K562 (cell line): ENCODE results near the gene RAB1B. TPM values are rescaled to one million over a fixed set of nuclear protein-coding genes. Genes with fewer than 3 reads are reported as not detected.

Experiments used
- CREB1 ChIP-seq, 2 experiments: sonication (generic) in 1 of 2; formaldehyde crosslinking in 1 of 2; IDR thresholded peaks; 2 replicates each; pipeline versions ENCODE4 v1.6.1 to v1.8.0; 2012 to 2022; ENCODE audit warnings: inconsistent platforms in 1 of 2, mild to moderate bottlenecking in 1 of 2, missing genetic modification reagents in 1 of 2, moderate library complexity in 1 of 2
- EGR1 ChIP-seq: fragments of 450-650 bp; conservative IDR thresholded peaks from 2 replicates; pipeline ENCODE4 v1.6.1; 2017; ENCODE audit warnings: mild to moderate bottlenecking
- FOS ChIP-seq: IDR thresholded peaks from 3 replicates; pipeline ENCODE4 v1.6.1; 2011; ENCODE audit not compliant: insufficient read length; ENCODE audit errors: extremely low read depth
- GATA2 ChIP-seq: sonication (generic); formaldehyde crosslinking; IDR thresholded peaks from 2 replicates; pipeline ENCODE4 v1.4.0; 2020; ENCODE audit warnings: mild to moderate bottlenecking, missing genetic modification reagents
- L3MBTL2 ChIP-seq: fragments of 450-650 bp; IDR thresholded peaks from 2 replicates; pipeline ENCODE4 v1.6.1; 2016; ENCODE audit warnings: mild to moderate bottlenecking, moderate library complexity
- MLLT1 ChIP-seq, 2 experiments: fragments of 450-650 bp; IDR thresholded peaks; 2 replicates each; pipeline ENCODE4 v1.6.1; 2016
- PHB2 ChIP-seq: fragments of 450-650 bp; IDR thresholded peaks from 2 replicates; pipeline ENCODE4 v1.6.1; 2017; ENCODE audit warnings: low read depth
- PHF21A ChIP-seq: fragments of 450-650 bp; IDR thresholded peaks from 2 replicates; pipeline ENCODE4 v1.6.1; 2017; ENCODE audit warnings: low read depth, borderline replicate concordance
- POLR2A ChIP-seq: fragments of 450-650 bp; conservative IDR thresholded peaks from 2 replicates; pipeline ENCODE4 v1.6.1; 2016
- RBBP5 ChIP-seq: fragments of 200-600 bp; sonication (generic); IDR thresholded peaks from 2 replicates; pipeline ENCODE4 v1.6.1; 2012; ENCODE audit warnings: borderline replicate concordance, mild to moderate bottlenecking, low read length, control low read depth, inconsistent platforms; ENCODE audit not compliant: insufficient read depth, poor library complexity, severe bottlenecking
- RUNX1 ChIP-seq: sonication (generic); IDR thresholded peaks from 2 replicates; pipeline ENCODE4 v1.6.1; 2016; ENCODE audit warnings: antibody characterized with exemption, low read depth
- XRCC5 ChIP-seq: fragments of 200-400 bp; formaldehyde crosslinking; IDR thresholded peaks from 2 replicates; pipeline ENCODE4 v1.6.1; 2017; ENCODE audit warnings: low read depth, mild to moderate bottlenecking, low read length
- YY1 ChIP-seq, 3 experiments: IDR thresholded peaks; 2 replicates each; pipeline ENCODE4 v1.6.1; 2011; ENCODE audit warnings: low read length in 2 of 3, mild to moderate bottlenecking in 2 of 3, moderate library complexity in 2 of 3, borderline replicate concordance in 1 of 3, control low read depth in 1 of 3, low read depth in 1 of 3; ENCODE audit not compliant: insufficient read depth in 3 of 3, insufficient replicate concordance in 2 of 3, control insufficient read depth in 1 of 3, insufficient read length in 1 of 3; ENCODE audit errors: extremely low read depth in 1 of 3
- ZKSCAN1 ChIP-seq: fragments of 150-350 bp; IDR thresholded peaks from 2 replicates; pipeline ENCODE4 v1.6.1; 2016; ENCODE audit warnings: low read depth, low read length
- ZNF408 ChIP-seq: fragments of 250-450 bp; sonication (Bioruptor Pico); IDR thresholded peaks from 2 replicates; pipeline ENCODE4 v1.4.0; 2020; ENCODE audit warnings: low read depth, mild to moderate bottlenecking, moderate library complexity
- ZNF584 ChIP-seq: fragments of 200-800 bp; sonication (Bioruptor generic); IDR thresholded peaks from 2 replicates; pipeline ENCODE4 v1.6.1; 2016; ENCODE audit warnings: low read depth, mild to moderate bottlenecking, missing genetic modification characterization, missing compliant biosample characterization
- ZNF77 ChIP-seq: fragments of 250-450 bp; sonication (Bioruptor Pico); IDR thresholded peaks from 2 replicates; pipeline ENCODE4 v1.5.0; 2020
- polyA plus RNA-seq, 8 experiments: library from polyadenylated mRNA; depleted of rRNA in 4 of 8; stranded (reverse) in 5 of 8; unstranded in 3 of 8; fragments of >200 nt; fragmentation: Nextera tagmentation in 2 of 8; fragmentation: Illumina TruSeq in 1 of 8; extraction: Ambion mirVana in 2 of 8; extraction: Trizol in 1 of 8; gene quantifications; 2 replicates each; pipeline versions ENCODE4 v1.2.1 to v1.2.3, GENCODE V29; 2011 to 2014; ENCODE audit warnings: inconsistent platforms in 1 of 8, missing spikeins in 1 of 8
- total RNA-seq, 7 experiments: library from RNA; depleted of rRNA in 6 of 7; stranded (reverse); fragments of >200 nt in 6 of 7; fragmentation: Illumina TruSeq in 2 of 7; extraction: Trizol in 2 of 7; gene quantifications; 2 replicates each; pipeline versions ENCODE4 v1.2.1 to v1.2.3, GENCODE V29; 2011 to 2021; ENCODE audit warnings: low replicate concordance in 1 of 7
- TF ChIP-seq, protein P1 (sequence below), 2 experiments: fragments of 200-800 bp in 1 of 2; sonication (Bioruptor generic) in 1 of 2; sonication (generic) in 1 of 2; formaldehyde crosslinking in 1 of 2; IDR thresholded peaks in 1 of 2; conservative IDR thresholded peaks in 1 of 2; 2 replicates each; pipeline versions ENCODE4 v1.5.0 to v1.6.1; 2016 to 2020; ENCODE audit warnings: missing compliant biosample characterization in 1 of 2, missing genetic modification characterization in 1 of 2, missing genetic modification reagents in 1 of 2
- TF ChIP-seq, protein P2 (sequence below): fragments of 450-650 bp; IDR thresholded peaks from 2 replicates; pipeline ENCODE4 v1.6.1; 2016; ENCODE audit warnings: antibody characterized with exemption
- TF ChIP-seq, protein P3 (sequence below), 3 experiments: IDR thresholded peaks in 2 of 3; conservative IDR thresholded peaks in 1 of 3; 2 replicates each; pipeline ENCODE4 v1.5.1; 2011 to 2012; ENCODE audit warnings: low read length in 3 of 3, mild to moderate bottlenecking in 3 of 3, control low read depth in 2 of 3, improper control_type of control experiment in 1 of 3, inconsistent platforms in 1 of 3, low read depth in 1 of 3, mixed read lengths in 1 of 3, moderate library complexity in 1 of 3; ENCODE audit not compliant: insufficient read depth in 2 of 3

The RAB1B gene
- total and polyA plus RNA-seq, 9 of the 15 experiments (the other 6 are each of a cell fraction or from before 2014, with no cell fraction given) = 5.6 to 146 (median 98.6) TPM

DNA sequence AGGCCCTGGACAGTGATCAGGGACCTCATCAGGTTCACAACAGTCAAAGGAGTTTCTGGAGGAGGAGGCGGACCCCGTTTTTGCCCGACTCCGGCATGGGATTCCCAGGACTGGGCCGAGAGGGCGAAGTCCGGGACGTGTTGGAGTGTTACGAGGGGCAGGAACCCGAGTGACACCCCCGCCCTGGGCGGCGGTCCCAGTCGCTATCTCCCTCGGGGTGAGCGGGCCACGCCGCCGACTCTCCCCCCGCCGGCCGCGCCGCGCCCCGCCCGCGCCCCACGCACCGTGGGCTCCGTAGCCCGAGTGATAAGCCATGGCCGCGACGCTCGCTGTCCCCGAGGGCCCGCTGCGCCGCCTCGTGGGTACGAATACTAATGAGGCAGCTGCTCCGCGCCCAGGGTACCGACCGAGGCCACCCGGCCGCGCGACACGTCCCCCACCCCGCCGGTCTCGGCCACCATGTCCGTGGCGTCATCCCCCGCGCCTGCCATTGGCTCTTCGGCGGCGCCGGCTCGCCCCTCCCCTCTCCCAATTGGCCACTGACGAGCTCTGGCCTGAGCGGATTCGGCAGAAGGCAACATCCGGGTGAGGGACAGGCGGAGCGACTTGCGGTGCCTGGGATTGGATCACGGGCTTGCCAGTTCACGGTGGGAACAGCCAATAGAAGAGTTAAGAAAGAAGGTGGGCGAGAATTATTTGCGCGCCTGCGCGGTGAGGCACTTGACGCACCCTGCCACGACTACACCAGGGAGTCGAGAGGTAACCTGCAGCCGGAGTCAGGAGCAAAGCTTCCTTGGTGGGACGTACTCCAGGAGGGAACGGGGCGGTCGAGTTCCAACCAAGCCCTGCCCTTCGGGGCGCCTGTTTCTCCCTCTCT, 20.5 kb downstream of the RAB1B start, which contains the start of gene YIF1A (continued):
- peak; percentile 88 for TF ChIP-seq CREB1 (IDR thresholded peaks at IDR 0.05)
- peak; percentile 89 for TF ChIP-seq CREB1 (CRISPR knock-in tag; IDR thresholded peaks at IDR 0.05)
- peak in 1 of 2 experiments; percentile 53; a peak in 1 of 4 replicates for TF ChIP-seq MLLT1 (IDR thresholded peaks at IDR 0.05)
- no peak for TF ChIP-seq PHF21A
- peak; percentile 95 for TF ChIP-seq FOS
- TF ChIP-seq POLR2A = peak; percentile 91
- TF ChIP-seq PHB2 = no peak
- TF ChIP-seq ZKSCAN1 = no peak
- TF ChIP-seq EGR1 = peak; percentile 41; the same call in 1 of the 2 replicates
- TF ChIP-seq ZNF77 (CRISPR knock-in tag) = no peak
- TF ChIP-seq L3MBTL2 = peak; percentile 56; the same call in 1 of the 2 replicates
- TF ChIP-seq ZNF408 (CRISPR knock-in tag) = no peak
- TF ChIP-seq, protein P1, sequence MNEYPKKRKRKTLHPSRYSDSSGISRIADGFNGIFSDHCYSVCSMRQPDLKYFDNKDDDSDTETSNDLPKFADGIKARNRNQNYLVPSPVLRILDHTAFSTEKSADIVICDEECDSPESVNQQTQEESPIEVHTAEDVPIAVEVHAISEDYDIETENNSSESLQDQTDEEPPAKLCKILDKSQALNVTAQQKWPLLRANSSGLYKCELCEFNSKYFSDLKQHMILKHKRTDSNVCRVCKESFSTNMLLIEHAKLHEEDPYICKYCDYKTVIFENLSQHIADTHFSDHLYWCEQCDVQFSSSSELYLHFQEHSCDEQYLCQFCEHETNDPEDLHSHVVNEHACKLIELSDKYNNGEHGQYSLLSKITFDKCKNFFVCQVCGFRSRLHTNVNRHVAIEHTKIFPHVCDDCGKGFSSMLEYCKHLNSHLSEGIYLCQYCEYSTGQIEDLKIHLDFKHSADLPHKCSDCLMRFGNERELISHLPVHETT (CRISPR knock-in tag; conservative IDR thresholded peaks at IDR 0.05 in 1 of 2, IDR thresholded peaks at IDR 0.05 in 1 of 2) = peak in 1 of 2 experiments; percentile 93; a peak in 2 of 4 replicates
- TF ChIP-seq, protein P2, sequence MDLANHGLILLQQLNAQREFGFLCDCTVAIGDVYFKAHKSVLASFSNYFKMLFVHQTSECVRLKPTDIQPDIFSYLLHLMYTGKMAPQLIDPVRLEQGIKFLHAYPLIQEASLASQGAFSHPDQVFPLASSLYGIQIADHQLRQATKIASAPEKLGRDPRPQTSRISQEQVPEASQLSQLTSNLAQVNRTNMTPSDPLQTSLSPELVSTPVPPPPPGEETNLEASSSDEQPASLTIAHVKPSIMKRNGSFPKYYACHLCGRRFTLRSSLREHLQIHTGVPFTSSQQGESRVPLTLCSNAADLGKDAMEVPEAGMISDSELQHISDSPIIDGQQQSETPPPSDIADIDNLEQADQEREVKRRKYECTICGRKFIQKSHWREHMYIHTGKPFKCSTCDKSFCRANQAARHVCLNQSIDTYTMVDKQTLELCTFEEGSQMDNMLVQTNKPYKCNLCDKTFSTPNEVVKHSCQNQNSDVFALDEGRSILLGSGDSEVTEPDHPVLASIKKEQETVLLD = peak; percentile 90
- peak; percentile 64 for TF ChIP-seq RBBP5
- 0 out of 2 replicates have a peak, but pooled peaks have one; percentile 56 for TF ChIP-seq ZNF584 (CRISPR knock-in tag)
- TF ChIP-seq, protein P3, sequence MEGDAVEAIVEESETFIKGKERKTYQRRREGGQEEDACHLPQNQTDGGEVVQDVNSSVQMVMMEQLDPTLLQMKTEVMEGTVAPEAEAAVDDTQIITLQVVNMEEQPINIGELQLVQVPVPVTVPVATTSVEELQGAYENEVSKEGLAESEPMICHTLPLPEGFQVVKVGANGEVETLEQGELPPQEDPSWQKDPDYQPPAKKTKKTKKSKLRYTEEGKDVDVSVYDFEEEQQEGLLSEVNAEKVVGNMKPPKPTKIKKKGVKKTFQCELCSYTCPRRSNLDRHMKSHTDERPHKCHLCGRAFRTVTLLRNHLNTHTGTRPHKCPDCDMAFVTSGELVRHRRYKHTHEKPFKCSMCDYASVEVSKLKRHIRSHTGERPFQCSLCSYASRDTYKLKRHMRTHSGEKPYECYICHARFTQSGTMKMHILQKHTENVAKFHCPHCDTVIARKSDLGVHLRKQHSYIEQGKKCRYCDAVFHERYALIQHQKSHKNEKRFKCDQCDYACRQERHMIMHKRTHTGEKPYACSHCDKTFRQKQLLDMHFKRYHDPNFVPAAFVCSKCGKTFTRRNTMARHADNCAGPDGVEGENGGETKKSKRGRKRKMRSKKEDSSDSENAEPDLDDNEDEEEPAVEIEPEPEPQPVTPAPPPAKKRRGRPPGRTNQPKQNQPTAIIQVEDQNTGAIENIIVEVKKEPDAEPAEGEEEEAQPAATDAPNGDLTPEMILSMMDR (IDR thresholded peaks at IDR 0.05 in 2 of 3, conservative IDR thresholded peaks at IDR 0.05 in 1 of 3; ENCODE audit: insufficient read depth in 2 of 3, low read depth in 1 of 3, low read length in 3 of 3) = peak in 2 of 3 experiments; percentile 30 to 39; a peak in 4 of 6 replicates
- no peak for TF ChIP-seq GATA2 (CRISPR knock-in tag)
- TF ChIP-seq RUNX1 = 0 out of 2 replicates have a peak, but pooled peaks have one; percentile 31
- 0 out of 2 replicates have a peak, but pooled peaks have one; percentile 63 for TF ChIP-seq XRCC5
- TF ChIP-seq YY1 (IDR thresholded peaks at IDR 0.05; ENCODE audit: borderline replicate concordance in 1 of 3, control insufficient read depth in 1 of 3, extremely low read depth in 1 of 3, insufficient read depth in 3 of 3, insufficient read length in 1 of 3, insufficient replicate concordance in 2 of 3, low read depth in 1 of 3, low read length in 2 of 3) = peak; percentile 60 to 93 (median 84)
